GM23248 (cell line): Measurements from ENCODE around the gene TCF12.

ENCODE experiments used
- EZH2 ChIP-seq: fragments of 200-600 bp; sonication (generic); IDR thresholded peaks from 2 replicates; pipeline ENCODE4 v1.6.1; 2018; ENCODE audit warnings: antibody characterized with exemption, mild to moderate bottlenecking; ENCODE audit not compliant: insufficient read depth, poor library complexity, severe bottlenecking
- EZH2phosphoT487 ChIP-seq: fragments of 200-600 bp; sonication (generic); IDR thresholded peaks from 2 replicates; pipeline ENCODE4 v1.6.1; 2018; ENCODE audit warnings: antibody characterized with exemption, moderate library complexity, mild to moderate bottlenecking, low read depth; ENCODE audit not compliant: insufficient read depth

DNA sequence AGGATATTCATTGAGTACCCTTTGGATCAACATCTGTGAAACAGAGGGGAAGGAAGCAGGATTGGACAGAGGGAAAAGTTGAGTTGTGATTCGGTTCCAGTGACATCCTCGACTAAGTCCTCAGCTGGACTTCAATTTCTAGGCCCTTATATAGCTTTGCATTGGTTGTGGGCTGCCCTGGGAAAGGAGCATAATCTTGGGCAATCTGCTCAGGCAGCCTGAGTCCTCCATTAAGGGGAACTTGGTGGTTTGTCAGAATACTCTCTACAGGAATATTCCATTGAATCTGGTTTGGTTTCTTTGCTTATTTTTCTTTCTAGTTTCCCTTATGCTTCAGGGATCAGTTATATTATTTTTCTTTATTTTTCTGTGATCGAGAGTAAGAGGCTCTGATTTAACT, 94.1 kb downstream of the TCF12 start:
- no peak for TF ChIP-seq EZH2phosphoT487
- TF ChIP-seq EZH2 = no peak
